HepG2 (cell line): ENCODE data around the gene RNF4. TPM values are rescaled to one million over a fixed set of nuclear protein-coding genes. Genes with fewer than 3 reads are reported as not detected.

Experiments used
- ATAC-seq: fragments of 200-7000 bp; cut with Tn5 transposase; 3 replicates; pipeline ENCODE4 v1.9.1; 2020; ENCODE audit warnings: mild to moderate bottlenecking, moderate library complexity
- BruUV-seq: library from RNA; stranded (reverse); fragments of 400-500 nt; replicated peaks from 2 replicates; lab custom pipeline; 2021; lab: Mats Ljungman, UMichigan
- CTCF ChIA-PET: fragments of 300-600 bp; formaldehyde crosslinking; extraction: SDS; loops from one replicate; lab custom pipeline; 2021; ENCODE audit warnings: low total read pairs, inconsistent platforms, low intra/inter-chr PET ratio; lab: Yijun Ruan, JAX
- POLR2A ChIA-PET: fragments of 350-600 bp; sonication (Branson Sonifier 250); formaldehyde crosslinking; loops from one replicate; lab custom pipeline; 2020; ENCODE audit warnings: antibody characterized with exemption, inconsistent platforms; lab: Yijun Ruan, JAX
- DNase-seq: peaks from one replicate; pipeline ENCODE4 v3.0.0-alpha.2; 2015; ENCODE audit warnings: low spot score
- FAIRE-seq: peaks from 3 replicates; lab custom pipeline; 2011; peaks lifted over from hg19 to GRCh38; lab: Jason Lieb, UNC
- H2AFZ ChIP-seq: one replicate; pipeline ENCODE4 v1.6.1; 2011; ENCODE audit warnings: low read length, inconsistent platforms
- H3K27ac ChIP-seq: fragments of 300-600 bp; 3 replicates; pipeline ENCODE4 v1.8.0; 2011; ENCODE audit warnings: mixed run types, mild to moderate bottlenecking, mixed read lengths, low read length, inconsistent platforms; ENCODE audit not compliant: insufficient read depth; ENCODE audit errors: extremely low read length
- H3K27me3 ChIP-seq, 2 experiments: fragments of 200-600 bp in 1 of 2; 2 replicates in 1 of 2; 3 replicates in 1 of 2; pipeline versions ENCODE4 v1.6.0 to v1.8.0; 2011; ENCODE audit warnings: low read length in 2 of 2, mild to moderate bottlenecking in 2 of 2, moderate library complexity in 2 of 2, inconsistent platforms in 1 of 2; ENCODE audit not compliant: insufficient read depth in 2 of 2, control insufficient read depth in 1 of 2
- H3K36me3 ChIP-seq, 2 experiments: fragments of 200-600 bp in 1 of 2; replicated peaks in 1 of 2; 2 replicates in 1 of 2; 3 replicates in 1 of 2; pipeline versions ENCODE4 v1.5.1 to v1.8.0; 2011; ENCODE audit warnings: low read length in 2 of 2, inconsistent platforms in 1 of 2; ENCODE audit not compliant: insufficient read depth in 2 of 2, control insufficient read depth in 1 of 2
- H3K4me1 ChIP-seq: 2 replicates; pipeline ENCODE4 v1.5.1; 2012; ENCODE audit warnings: low read length, inconsistent platforms; ENCODE audit not compliant: insufficient read depth
- H3K4me2 ChIP-seq: 2 replicates; pipeline ENCODE4 v1.6.0; 2011; ENCODE audit warnings: low read depth, low read length, inconsistent platforms
- H3K4me3 ChIP-seq, 3 experiments: fragments of 200-600 bp in 1 of 3; sonication (generic), shearing (Covaris generic) in 1 of 3; replicated peaks in 1 of 3; 2 replicates each; pipeline ENCODE4 v1.5.1; 2011 to 2016; ENCODE audit warnings: low read length in 3 of 3, inconsistent platforms in 2 of 3, low read depth in 2 of 3, mild to moderate bottlenecking in 2 of 3, control low read depth in 1 of 3, mixed read lengths in 1 of 3; ENCODE audit not compliant: insufficient read depth in 1 of 3
- H3K79me2 ChIP-seq: one replicate; pipeline ENCODE4 v1.6.1; 2011; ENCODE audit warnings: low read length, inconsistent platforms; ENCODE audit not compliant: insufficient read depth
- H3K9ac ChIP-seq: 2 replicates; pipeline ENCODE4 v1.6.0; 2011; ENCODE audit warnings: mild to moderate bottlenecking, low read depth, low read length, inconsistent platforms; ENCODE audit not compliant: insufficient read depth
- H3K9me3 ChIP-seq: 2 replicates; pipeline ENCODE4 v1.5.1; 2012; ENCODE audit warnings: mild to moderate bottlenecking, low read length
- H4K20me1 ChIP-seq: 2 replicates; pipeline ENCODE4 v1.6.0; 2011; ENCODE audit warnings: inconsistent platforms, mild to moderate bottlenecking, low read length, moderate library complexity; ENCODE audit not compliant: insufficient read depth
- DR1 ChIP-seq: sonication (generic); formaldehyde crosslinking; IDR thresholded peaks from 2 replicates; pipeline ENCODE4 v1.8.0; 2021; ENCODE audit warnings: mild to moderate bottlenecking, missing genetic modification reagents, inconsistent platforms
- FOXP1 ChIP-seq, 2 experiments: fragments of 450-650 bp in 1 of 2; IDR thresholded peaks; 2 replicates each; pipeline ENCODE4 v1.6.1; 2017 to 2018; ENCODE audit warnings: antibody characterized with exemption in 1 of 2
- RBM39 ChIP-seq: fragments of 200-400 bp; formaldehyde crosslinking; IDR thresholded peaks from one replicate; pipeline ENCODE4 v1.6.1; 2018; ENCODE audit warnings: antibody characterized with exemption, mild to moderate bottlenecking, low read depth, low read length; ENCODE audit not compliant: poor library complexity, severe bottlenecking
- SATB2 ChIP-seq: sonication (generic); formaldehyde crosslinking; IDR thresholded peaks from 2 replicates; pipeline ENCODE4 v1.5.0; 2020; ENCODE audit warnings: missing genetic modification reagents
- SP140L ChIP-seq: sonication (generic); formaldehyde crosslinking; IDR thresholded peaks from 2 replicates; pipeline ENCODE4 v1.4.0; 2020; ENCODE audit warnings: missing genetic modification reagents, borderline replicate concordance
- YEATS4 ChIP-seq: sonication (generic); formaldehyde crosslinking; IDR thresholded peaks from 2 replicates; pipeline ENCODE4 v1.4.0; 2020; ENCODE audit warnings: missing genetic modification reagents, borderline replicate concordance
- ZFP62 ChIP-seq: sonication (generic); formaldehyde crosslinking; IDR thresholded peaks from 2 replicates; pipeline ENCODE4 v1.4.0; 2020; ENCODE audit warnings: missing genetic modification reagents
- ZMYM2 ChIP-seq: sonication (generic); formaldehyde crosslinking; IDR thresholded peaks from 2 replicates; pipeline ENCODE4 v1.8.0; 2022; ENCODE audit warnings: mild to moderate bottlenecking, missing genetic modification reagents
- WGBS: methylation state at CpG from one replicate; pipeline ENCODE4 v1.1.6; 2017; ENCODE audit warnings: low lambda C conversion rate; 5-methylcytosine and 5-hydroxymethylcytosine counted together
- in situ Hi-C: cut with HindIII; loops from 2 replicates; pipeline ENCODE4 v1.10.0; 2017; ENCODE audit warnings: low pct_unique_long_range_greater_than_20kb; ENCODE audit not compliant: extremely low pct_ligation_motif_present
- intact Hi-C: fragments of 100-400 bp; cut with micrococcal nuclease; formaldehyde crosslinking; loops from one replicate; pipeline ENCODE4 v1.10.0; 2022; ENCODE audit not compliant: unreplicated experiment
- polyA plus RNA-seq, 8 experiments: library from polyadenylated mRNA; depleted of rRNA in 3 of 8; stranded (reverse) in 7 of 8; unstranded in 1 of 8; fragments of >200 nt; fragmentation: Illumina TruSeq in 4 of 8; extraction: Trizol in 4 of 8; gene quantifications; 2 replicates each; pipeline versions ENCODE4 v1.2.1 to v1.2.3, GENCODE V29; 2011 to 2016; ENCODE audit warnings: low read depth in 4 of 8, missing spikeins in 1 of 8, mixed read lengths in 1 of 8; ENCODE audit not compliant: insufficient read depth in 1 of 8
- total RNA-seq, 5 experiments: library from RNA; depleted of rRNA; stranded (reverse); fragments of >200 nt; fragmentation: Illumina TruSeq; extraction: Trizol; gene quantifications; 2 replicates each; pipeline ENCODE4 v1.2.3, GENCODE V29; 2016; ENCODE audit warnings: low read depth in 1 of 5
- TF ChIP-seq, protein P1 (sequence below): sonication (generic); formaldehyde crosslinking; IDR thresholded peaks from 2 replicates; pipeline ENCODE4 v1.9.0; 2021; ENCODE audit warnings: missing genetic modification reagents, borderline replicate concordance
- TF ChIP-seq, protein P2 (sequence below): sonication (generic); formaldehyde crosslinking; IDR thresholded peaks from 2 replicates; pipeline ENCODE4 v1.4.0; 2020; ENCODE audit warnings: missing genetic modification reagents, borderline replicate concordance
- TF ChIP-seq, protein P3 (sequence below): sonication (generic); formaldehyde crosslinking; IDR thresholded peaks from 2 replicates; pipeline ENCODE4 v1.4.0; 2020; ENCODE audit warnings: missing genetic modification reagents
- TF ChIP-seq, protein P4 (sequence below): sonication (generic); formaldehyde crosslinking; IDR thresholded peaks from 2 replicates; pipeline ENCODE4 v1.4.0; 2020; ENCODE audit warnings: missing genetic modification reagents

Gene RNF4
- total and polyA plus RNA-seq, 2 of the 13 experiments (the other 11 are each of a cell fraction or from before 2014, with no cell fraction given): 38.1 to 45.1 TPM

DNA sequence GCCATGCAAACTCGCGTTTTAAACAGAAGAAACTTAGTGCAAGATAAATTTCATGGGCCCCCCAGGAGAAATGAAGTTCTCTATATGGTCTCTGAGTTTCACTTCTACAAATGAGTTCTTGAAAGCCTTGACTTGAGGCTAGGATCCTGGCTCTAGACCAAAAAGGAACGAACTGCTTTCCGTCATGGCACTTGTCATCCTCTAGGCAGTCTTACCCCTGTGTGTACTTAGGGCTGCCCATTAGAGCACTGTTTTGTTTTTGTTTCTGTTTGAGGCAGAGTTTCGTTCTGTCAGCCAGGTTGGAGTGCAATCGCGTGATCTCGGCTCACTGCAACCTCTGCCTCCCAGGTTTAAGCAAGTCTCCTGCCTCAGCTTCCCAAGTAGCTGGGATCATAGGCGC lies 29.0 kb downstream of the RNF4 start (continued):
- TF ChIP-seq SATB2: no peak

DNA sequence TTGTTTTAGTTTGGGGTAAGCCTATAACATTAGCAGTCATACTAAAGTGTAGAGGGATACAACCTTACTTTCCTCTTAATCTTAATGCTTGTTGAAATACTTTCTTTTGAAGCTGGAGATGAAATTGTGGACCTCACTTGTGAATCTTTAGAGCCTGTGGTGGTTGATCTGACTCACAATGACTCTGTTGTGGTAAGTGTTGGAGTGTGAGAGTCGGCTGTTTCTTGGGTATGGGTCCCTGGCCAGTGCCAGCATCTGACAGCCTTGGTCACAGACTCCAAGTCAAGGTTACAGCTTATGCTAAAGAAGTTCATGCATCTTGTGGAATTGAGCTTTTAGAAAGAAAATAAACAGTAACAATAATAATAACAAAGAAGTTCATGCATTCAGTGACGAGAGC lies 31.6 kb downstream of the RNF4 start:
- in situ Hi-C loops (no loop called here), intact Hi-C loops (no loop called here)
- no peak overlapping the region for H3K4me2 ChIP-seq
- no peak overlapping the region for H2AFZ ChIP-seq
- FAIRE-seq (no peak), ATAC-seq (no peak), DNase-seq (no peak)
- CTCF ChIA-PET: no interaction called here
- H3K9ac ChIP-seq: no peak overlapping the region
- POLR2A ChIA-PET: no interaction called here
- 0 out of 2 replicates have a peak, but pooled peaks cover 5% of the 10 kb centered on the region for H4K20me1 ChIP-seq
- H3K27ac ChIP-seq: no peak overlapping the region
- H3K9me3 ChIP-seq: no peaks in the 10 kb centered on the region
- no peak overlapping the region for H3K4me3 ChIP-seq
- WGBS: 95% methylated on average over 2 of the region's 2 CpGs
- H3K79me2 ChIP-seq: no peaks in the 10 kb centered on the region
- no peaks in the 10 kb centered on the region for H3K27me3 ChIP-seq
- no TSS peak for BruUV-seq
- peaks cover 36 to 64% of the 10 kb centered on the region in 2 experiments; a peak in 4 of 5 replicates for H3K36me3 ChIP-seq
- peaks cover 6% of the 10 kb centered on the region for H3K4me1 ChIP-seq
- TF ChIP-seq DR1 (CRISPR knock-in tag): no peak
- TF ChIP-seq SP140L: no peak
- TF ChIP-seq YEATS4 (CRISPR knock-in tag): no peak
- TF ChIP-seq, protein P1, sequence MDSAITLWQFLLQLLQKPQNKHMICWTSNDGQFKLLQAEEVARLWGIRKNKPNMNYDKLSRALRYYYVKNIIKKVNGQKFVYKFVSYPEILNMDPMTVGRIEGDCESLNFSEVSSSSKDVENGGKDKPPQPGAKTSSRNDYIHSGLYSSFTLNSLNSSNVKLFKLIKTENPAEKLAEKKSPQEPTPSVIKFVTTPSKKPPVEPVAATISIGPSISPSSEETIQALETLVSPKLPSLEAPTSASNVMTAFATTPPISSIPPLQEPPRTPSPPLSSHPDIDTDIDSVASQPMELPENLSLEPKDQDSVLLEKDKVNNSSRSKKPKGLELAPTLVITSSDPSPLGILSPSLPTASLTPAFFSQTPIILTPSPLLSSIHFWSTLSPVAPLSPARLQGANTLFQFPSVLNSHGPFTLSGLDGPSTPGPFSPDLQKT (CRISPR knock-in tag): no peak
- TF ChIP-seq, protein P2, sequence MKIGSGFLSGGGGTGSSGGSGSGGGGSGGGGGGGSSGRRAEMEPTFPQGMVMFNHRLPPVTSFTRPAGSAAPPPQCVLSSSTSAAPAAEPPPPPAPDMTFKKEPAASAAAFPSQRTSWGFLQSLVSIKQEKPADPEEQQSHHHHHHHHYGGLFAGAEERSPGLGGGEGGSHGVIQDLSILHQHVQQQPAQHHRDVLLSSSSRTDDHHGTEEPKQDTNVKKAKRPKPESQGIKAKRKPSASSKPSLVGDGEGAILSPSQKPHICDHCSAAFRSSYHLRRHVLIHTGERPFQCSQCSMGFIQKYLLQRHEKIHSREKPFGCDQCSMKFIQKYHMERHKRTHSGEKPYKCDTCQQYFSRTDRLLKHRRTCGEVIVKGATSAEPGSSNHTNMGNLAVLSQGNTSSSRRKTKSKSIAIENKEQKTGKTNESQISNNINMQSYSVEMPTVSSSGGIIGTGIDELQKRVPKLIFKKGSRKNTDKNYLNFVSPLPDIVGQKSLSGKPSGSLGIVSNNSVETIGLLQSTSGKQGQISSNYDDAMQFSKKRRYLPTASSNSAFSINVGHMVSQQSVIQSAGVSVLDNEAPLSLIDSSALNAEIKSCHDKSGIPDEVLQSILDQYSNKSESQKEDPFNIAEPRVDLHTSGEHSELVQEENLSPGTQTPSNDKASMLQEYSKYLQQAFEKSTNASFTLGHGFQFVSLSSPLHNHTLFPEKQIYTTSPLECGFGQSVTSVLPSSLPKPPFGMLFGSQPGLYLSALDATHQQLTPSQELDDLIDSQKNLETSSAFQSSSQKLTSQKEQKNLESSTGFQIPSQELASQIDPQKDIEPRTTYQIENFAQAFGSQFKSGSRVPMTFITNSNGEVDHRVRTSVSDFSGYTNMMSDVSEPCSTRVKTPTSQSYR (CRISPR knock-in tag): no peak
- TF ChIP-seq ZMYM2 (CRISPR knock-in tag): no peak
- TF ChIP-seq ZFP62: no peak
- TF ChIP-seq RBM39: no peak
- TF ChIP-seq, protein P3, sequence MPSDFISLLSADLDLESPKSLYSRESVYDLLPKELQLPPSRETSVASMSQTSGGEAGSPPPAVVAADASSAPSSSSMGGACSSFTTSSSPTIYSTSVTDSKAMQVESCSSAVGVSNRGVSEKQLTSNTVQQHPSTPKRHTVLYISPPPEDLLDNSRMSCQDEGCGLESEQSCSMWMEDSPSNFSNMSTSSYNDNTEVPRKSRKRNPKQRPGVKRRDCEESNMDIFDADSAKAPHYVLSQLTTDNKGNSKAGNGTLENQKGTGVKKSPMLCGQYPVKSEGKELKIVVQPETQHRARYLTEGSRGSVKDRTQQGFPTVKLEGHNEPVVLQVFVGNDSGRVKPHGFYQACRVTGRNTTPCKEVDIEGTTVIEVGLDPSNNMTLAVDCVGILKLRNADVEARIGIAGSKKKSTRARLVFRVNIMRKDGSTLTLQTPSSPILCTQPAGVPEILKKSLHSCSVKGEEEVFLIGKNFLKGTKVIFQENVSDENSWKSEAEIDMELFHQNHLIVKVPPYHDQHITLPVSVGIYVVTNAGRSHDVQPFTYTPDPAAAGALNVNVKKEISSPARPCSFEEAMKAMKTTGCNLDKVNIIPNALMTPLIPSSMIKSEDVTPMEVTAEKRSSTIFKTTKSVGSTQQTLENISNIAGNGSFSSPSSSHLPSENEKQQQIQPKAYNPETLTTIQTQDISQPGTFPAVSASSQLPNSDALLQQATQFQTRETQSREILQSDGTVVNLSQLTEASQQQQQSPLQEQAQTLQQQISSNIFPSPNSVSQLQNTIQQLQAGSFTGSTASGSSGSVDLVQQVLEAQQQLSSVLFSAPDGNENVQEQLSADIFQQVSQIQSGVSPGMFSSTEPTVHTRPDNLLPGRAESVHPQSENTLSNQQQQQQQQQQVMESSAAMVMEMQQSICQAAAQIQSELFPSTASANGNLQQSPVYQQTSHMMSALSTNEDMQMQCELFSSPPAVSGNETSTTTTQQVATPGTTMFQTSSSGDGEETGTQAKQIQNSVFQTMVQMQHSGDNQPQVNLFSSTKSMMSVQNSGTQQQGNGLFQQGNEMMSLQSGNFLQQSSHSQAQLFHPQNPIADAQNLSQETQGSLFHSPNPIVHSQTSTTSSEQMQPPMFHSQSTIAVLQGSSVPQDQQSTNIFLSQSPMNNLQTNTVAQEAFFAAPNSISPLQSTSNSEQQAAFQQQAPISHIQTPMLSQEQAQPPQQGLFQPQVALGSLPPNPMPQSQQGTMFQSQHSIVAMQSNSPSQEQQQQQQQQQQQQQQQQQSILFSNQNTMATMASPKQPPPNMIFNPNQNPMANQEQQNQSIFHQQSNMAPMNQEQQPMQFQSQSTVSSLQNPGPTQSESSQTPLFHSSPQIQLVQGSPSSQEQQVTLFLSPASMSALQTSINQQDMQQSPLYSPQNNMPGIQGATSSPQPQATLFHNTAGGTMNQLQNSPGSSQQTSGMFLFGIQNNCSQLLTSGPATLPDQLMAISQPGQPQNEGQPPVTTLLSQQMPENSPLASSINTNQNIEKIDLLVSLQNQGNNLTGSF (CRISPR knock-in tag): no peak
- TF ChIP-seq, protein P4, sequence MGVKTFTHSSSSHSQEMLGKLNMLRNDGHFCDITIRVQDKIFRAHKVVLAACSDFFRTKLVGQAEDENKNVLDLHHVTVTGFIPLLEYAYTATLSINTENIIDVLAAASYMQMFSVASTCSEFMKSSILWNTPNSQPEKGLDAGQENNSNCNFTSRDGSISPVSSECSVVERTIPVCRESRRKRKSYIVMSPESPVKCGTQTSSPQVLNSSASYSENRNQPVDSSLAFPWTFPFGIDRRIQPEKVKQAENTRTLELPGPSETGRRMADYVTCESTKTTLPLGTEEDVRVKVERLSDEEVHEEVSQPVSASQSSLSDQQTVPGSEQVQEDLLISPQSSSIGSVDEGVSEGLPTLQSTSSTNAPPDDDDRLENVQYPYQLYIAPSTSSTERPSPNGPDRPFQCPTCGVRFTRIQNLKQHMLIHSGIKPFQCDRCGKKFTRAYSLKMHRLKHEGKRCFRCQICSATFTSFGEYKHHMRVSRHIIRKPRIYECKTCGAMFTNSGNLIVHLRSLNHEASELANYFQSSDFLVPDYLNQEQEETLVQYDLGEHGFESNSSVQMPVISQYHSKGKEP (CRISPR knock-in tag): no peak
- TF ChIP-seq FOXP1 (IDR thresholded peaks at IDR 0.05): no peak
- no peak for TF ChIP-seq FOXP1 (CRISPR knock-in tag; IDR thresholded peaks at IDR 0.05)
